Osteoblast (primary cell): ENCODE measurements around the gene FMO1. TPM values are rescaled to one million over a fixed set of nuclear protein-coding genes. Genes with fewer than 3 reads are reported as not detected.
A peak's percentile ranks its signal among the peaks of the same experiment; 100 is the strongest.
"Not testable (repeated sequence)": the region's sequence is repeated elsewhere in the genome, so short reads cannot be mapped to it uniquely, and the experiment has no call there.

Experiments
- DNase-seq: peaks from one replicate; pipeline ENCODE4 v3.0.0; 2011; ENCODE audit warnings: low spot score, mixed read lengths; ENCODE audit not compliant: insufficient read length; ENCODE audit errors: missing footprints
- H2AFZ ChIP-seq: 2 replicates; pipeline ENCODE4 v1.6.0; 2011; ENCODE audit warnings: mild to moderate bottlenecking, low read length
- H3K27ac ChIP-seq: 2 replicates; pipeline ENCODE4 v1.5.1; 2011; ENCODE audit warnings: mild to moderate bottlenecking, low read depth, low read length, moderate library complexity
- H3K27me3 ChIP-seq: 2 replicates; pipeline ENCODE4 v1.6.0; 2012; ENCODE audit warnings: mild to moderate bottlenecking, control low read depth, inconsistent platforms, low read length, moderate library complexity; ENCODE audit not compliant: insufficient read depth
- H3K36me3 ChIP-seq: 2 replicates; pipeline ENCODE4 v1.5.1; 2011; ENCODE audit warnings: mild to moderate bottlenecking, low read length, control low read depth, moderate library complexity; ENCODE audit not compliant: insufficient read depth
- H3K4me1 ChIP-seq: 2 replicates; pipeline ENCODE4 v1.5.1; 2011; ENCODE audit warnings: mild to moderate bottlenecking, low read length, control low read depth, moderate library complexity; ENCODE audit not compliant: insufficient read depth
- H3K4me2 ChIP-seq: 2 replicates; pipeline ENCODE4 v1.6.0; 2011; ENCODE audit warnings: mild to moderate bottlenecking, low read length; ENCODE audit not compliant: insufficient read depth
- H3K4me3 ChIP-seq: fragments of 200-600 bp; sonication (generic); 3 replicates; pipeline ENCODE4 v1.5.1; 2012; ENCODE audit warnings: mild to moderate bottlenecking, low read length, inconsistent platforms; ENCODE audit not compliant: insufficient read depth
- H3K79me2 ChIP-seq: 2 replicates; pipeline ENCODE4 v1.6.0; 2012; ENCODE audit warnings: mild to moderate bottlenecking, low read length, control low read depth, inconsistent platforms; ENCODE audit not compliant: insufficient read depth
- H3K9me3 ChIP-seq: 2 replicates; pipeline ENCODE4 v1.5.1; 2011; ENCODE audit warnings: low read depth, low read length, control low read depth
- H4K20me1 ChIP-seq: 2 replicates; pipeline ENCODE4 v1.6.0; 2012; ENCODE audit warnings: mild to moderate bottlenecking, low read length, control low read depth; ENCODE audit not compliant: insufficient read depth
- total RNA-seq: library from RNA; depleted of rRNA; stranded (reverse); fragments of >200 nt; gene quantifications from 2 replicates; pipeline ENCODE4 v1.2.3, GENCODE V29; 2012
- TF ChIP-seq, protein P1 (sequence below): IDR thresholded peaks from 2 replicates; pipeline ENCODE4 v1.5.1; 2011; ENCODE audit warnings: mild to moderate bottlenecking, low read depth, low read length, moderate library complexity; ENCODE audit errors: extremely low read depth

Gene FMO1
- total RNA-seq, 1 donor = not detected

DNA sequence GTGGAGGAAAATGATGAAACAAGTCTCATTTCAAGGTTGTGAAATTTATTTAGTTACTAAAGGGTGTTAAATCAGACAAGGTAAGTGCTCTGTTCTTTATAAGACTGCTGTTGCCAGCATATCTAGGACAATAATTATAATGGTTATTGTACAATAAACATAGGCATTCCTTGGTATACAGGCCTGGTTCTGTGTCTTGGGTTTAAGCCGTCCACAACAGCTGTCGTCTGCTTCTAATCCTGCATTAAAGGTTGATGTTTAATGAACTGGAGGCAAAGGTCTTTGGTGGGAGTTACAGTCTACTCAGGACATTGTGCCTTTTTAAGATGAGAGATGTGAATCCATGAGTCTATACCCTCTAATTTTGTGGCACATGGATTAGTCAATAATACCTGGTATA lies 42.3 kb downstream of the FMO1 start:
- no peaks in the 10 kb centered on the region for H4K20me1 ChIP-seq
- H3K4me1 ChIP-seq = no peaks in the 10 kb centered on the region
- DNase-seq = no peak
- no peak overlapping the region for H2AFZ ChIP-seq
- no peaks in the 10 kb centered on the region for H3K79me2 ChIP-seq
- H3K4me2 ChIP-seq = no peak overlapping the region
- H3K9me3 ChIP-seq = no peaks in the 10 kb centered on the region
- H3K36me3 ChIP-seq = no peaks in the 10 kb centered on the region
- peaks cover 4% of the 10 kb centered on the region for H3K27me3 ChIP-seq
- TF ChIP-seq, protein P1, sequence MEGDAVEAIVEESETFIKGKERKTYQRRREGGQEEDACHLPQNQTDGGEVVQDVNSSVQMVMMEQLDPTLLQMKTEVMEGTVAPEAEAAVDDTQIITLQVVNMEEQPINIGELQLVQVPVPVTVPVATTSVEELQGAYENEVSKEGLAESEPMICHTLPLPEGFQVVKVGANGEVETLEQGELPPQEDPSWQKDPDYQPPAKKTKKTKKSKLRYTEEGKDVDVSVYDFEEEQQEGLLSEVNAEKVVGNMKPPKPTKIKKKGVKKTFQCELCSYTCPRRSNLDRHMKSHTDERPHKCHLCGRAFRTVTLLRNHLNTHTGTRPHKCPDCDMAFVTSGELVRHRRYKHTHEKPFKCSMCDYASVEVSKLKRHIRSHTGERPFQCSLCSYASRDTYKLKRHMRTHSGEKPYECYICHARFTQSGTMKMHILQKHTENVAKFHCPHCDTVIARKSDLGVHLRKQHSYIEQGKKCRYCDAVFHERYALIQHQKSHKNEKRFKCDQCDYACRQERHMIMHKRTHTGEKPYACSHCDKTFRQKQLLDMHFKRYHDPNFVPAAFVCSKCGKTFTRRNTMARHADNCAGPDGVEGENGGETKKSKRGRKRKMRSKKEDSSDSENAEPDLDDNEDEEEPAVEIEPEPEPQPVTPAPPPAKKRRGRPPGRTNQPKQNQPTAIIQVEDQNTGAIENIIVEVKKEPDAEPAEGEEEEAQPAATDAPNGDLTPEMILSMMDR = no peak
- H3K4me3 ChIP-seq = no peak overlapping the region
- no peak overlapping the region for H3K27ac ChIP-seq

- H3K4me1 ChIP-seq = no peaks in the 10 kb centered on the region
- no peaks in the 10 kb centered on the region for H4K20me1 ChIP-seq
- H3K27me3 ChIP-seq = peaks cover 4% of the 10 kb centered on the region
- TF ChIP-seq, protein P1 = no peak
- H3K27ac ChIP-seq = no peak overlapping the region
- H3K79me2 ChIP-seq = no peaks in the 10 kb centered on the region
- H3K4me3 ChIP-seq = no peak overlapping the region
- H3K36me3 ChIP-seq = no peaks in the 10 kb centered on the region
- DNase-seq = peak; percentile 38
- no peaks in the 10 kb centered on the region for H3K9me3 ChIP-seq
- no peak overlapping the region for H3K4me2 ChIP-seq
- H2AFZ ChIP-seq = no peak overlapping the region
These were observed 44.5 kb downstream of the FMO1 start for GRCh38 chr1:171292799-171293198.

DNA sequence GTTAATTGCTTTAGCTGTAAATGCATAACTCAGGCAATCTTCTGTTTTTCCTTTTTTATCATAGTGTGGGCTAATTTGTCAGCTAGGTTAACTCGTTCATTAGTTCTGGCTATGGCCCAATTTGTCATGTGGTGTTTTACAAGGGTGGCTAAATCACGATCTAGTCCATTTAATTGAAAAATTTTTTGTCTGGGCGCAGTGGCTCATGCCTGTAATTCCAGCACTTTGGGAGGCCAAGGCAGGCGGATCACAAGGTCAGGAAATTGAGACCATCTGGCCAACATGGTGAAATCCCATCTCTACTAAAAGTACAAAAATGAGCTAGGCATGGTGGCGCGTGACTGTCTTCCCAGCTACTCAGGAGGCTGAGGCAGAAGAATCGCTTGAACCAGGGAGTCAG lies 47.1 kb downstream of the FMO1 start:
- not testable (repeated sequence) for H3K4me1 ChIP-seq, H4K20me1 ChIP-seq, H3K79me2 ChIP-seq, H2AFZ ChIP-seq, DNase-seq, H3K9me3 ChIP-seq, H3K4me3 ChIP-seq, H3K36me3 ChIP-seq, H3K27me3 ChIP-seq, H3K27ac ChIP-seq, H3K4me2 ChIP-seq

DNA sequence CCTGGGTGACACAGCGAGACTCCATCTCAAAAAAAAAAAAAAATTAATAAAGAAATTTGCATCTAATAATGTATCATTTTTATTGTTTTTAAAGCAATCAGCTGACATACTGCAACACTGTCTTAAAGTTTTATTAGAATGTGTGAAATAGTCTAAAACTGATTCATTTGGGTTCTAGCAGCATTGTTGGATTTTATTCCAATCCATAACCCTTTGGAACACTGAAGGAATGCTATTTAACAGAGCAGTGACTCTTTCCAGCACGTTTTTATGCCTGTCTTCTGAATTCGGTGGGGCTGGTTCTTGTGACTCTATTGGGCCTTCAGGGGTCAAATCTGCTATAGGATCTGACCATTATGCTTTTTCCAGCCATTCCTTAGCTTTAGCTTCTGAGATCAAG lies 47.5 kb downstream of the FMO1 start:
- no peaks in the 10 kb centered on the region for H3K79me2 ChIP-seq
- no peaks in the 10 kb centered on the region for H3K36me3 ChIP-seq
- H3K4me2 ChIP-seq = no peak overlapping the region
- H3K27ac ChIP-seq = no peak overlapping the region
- DNase-seq = no peak
- H3K4me3 ChIP-seq = no peak overlapping the region
- H4K20me1 ChIP-seq = no peaks in the 10 kb centered on the region
- H2AFZ ChIP-seq = no peak overlapping the region
- peaks cover 2% of the 10 kb centered on the region for H3K9me3 ChIP-seq
- H3K27me3 ChIP-seq = peaks cover 4% of the 10 kb centered on the region
- TF ChIP-seq, protein P1 = no peak
- H3K4me1 ChIP-seq = no peaks in the 10 kb centered on the region
